K562 (cell line): ENCODE results near the gene RIPOR1. TPM values are rescaled to one million over a fixed set of nuclear protein-coding genes. Genes with fewer than 3 reads are reported as not detected.

Experiments used
- ATAC-seq: fragments of 200-7000 bp; cut with Tn5 transposase; 3 replicates; pipeline ENCODE4 v1.9.1; 2020; ENCODE audit warnings: moderate library complexity
- BruUV-seq: library from RNA; stranded (reverse); fragments of 400-500 nt; replicated peaks from 2 replicates; lab custom pipeline; 2021; lab: Mats Ljungman, UMichigan
- CTCF ChIA-PET: fragments of 300-600 bp; formaldehyde crosslinking; extraction: SDS; loops from one replicate; lab custom pipeline; 2021; ENCODE audit warnings: low intra/inter-chr PET ratio; lab: Yijun Ruan, JAX
- POLR2A ChIA-PET: fragments of 300-600, 350-650 bp; sonication (Branson Sonifier 250); formaldehyde crosslinking; extraction: SDS; loops from one replicate; lab custom pipeline; 2021; ENCODE audit warnings: antibody characterized with exemption, inconsistent platforms; lab: Yijun Ruan, JAX
- DNase-seq, 4 experiments: peaks; one replicate each; pipeline versions ENCODE4 v3.0.0 to v3.0.0-alpha.2; 2011 to 2018; ENCODE audit warnings: low spot score in 3 of 4, mixed read lengths in 3 of 4; ENCODE audit errors: extremely low read depth in 1 of 4
- FAIRE-seq: peaks from 2 replicates; lab custom pipeline; 2011; peaks lifted over from hg19 to GRCh38; lab: Jason Lieb, UNC
- H2AFZ ChIP-seq: 2 replicates; pipeline ENCODE4 v1.6.0; 2011; ENCODE audit warnings: low read depth, low read length, control low read depth, inconsistent platforms
- H3K27ac ChIP-seq: fragments of 200-600 bp; 3 replicates; pipeline ENCODE4 v1.8.0; 2011; ENCODE audit warnings: low read depth, mild to moderate bottlenecking, control low read depth, inconsistent platforms, low read length, moderate library complexity, mixed read lengths; ENCODE audit errors: extremely low read depth
- H3K27me3 ChIP-seq, 2 experiments: fragments of 300-600 bp in 1 of 2; 2 replicates in 1 of 2; 3 replicates in 1 of 2; pipeline versions ENCODE4 v1.6.0 to v1.8.0; 2011; ENCODE audit warnings: inconsistent platforms in 2 of 2, low read length in 2 of 2, mild to moderate bottlenecking in 1 of 2, mixed read lengths in 1 of 2, moderate library complexity in 1 of 2; ENCODE audit not compliant: control insufficient read depth in 2 of 2, insufficient read depth in 2 of 2
- H3K36me3 ChIP-seq: fragments of 300-600 bp; 3 replicates; pipeline ENCODE4 v1.8.0; 2011; ENCODE audit warnings: mild to moderate bottlenecking, low read length, inconsistent platforms; ENCODE audit not compliant: control insufficient read depth, insufficient read depth
- H3K4me1 ChIP-seq, 2 experiments: fragments of 200-600 bp in 1 of 2; replicated peaks in 1 of 2; 2 replicates in 1 of 2; 3 replicates in 1 of 2; pipeline versions ENCODE4 v1.5.1 to v1.8.0; 2011; ENCODE audit warnings: inconsistent platforms in 2 of 2, low read length in 2 of 2, mild to moderate bottlenecking in 1 of 2, mixed read lengths in 1 of 2, moderate library complexity in 1 of 2; ENCODE audit not compliant: control insufficient read depth in 2 of 2, insufficient read depth in 2 of 2
- H3K4me2 ChIP-seq: 2 replicates; pipeline ENCODE4 v1.6.1; 2011; ENCODE audit warnings: low read length, control low read depth, inconsistent platforms, mixed read lengths; ENCODE audit not compliant: insufficient read depth
- H3K4me3 ChIP-seq: fragments of 200-600 bp; sonication (generic), shearing (Covaris generic); 2 replicates; pipeline ENCODE4 v1.5.1; 2016; ENCODE audit warnings: control low read depth, inconsistent platforms
- H3K79me2 ChIP-seq: fragments of 200-600 bp; 3 replicates; pipeline ENCODE4 v1.8.0; 2011; ENCODE audit warnings: low read length, inconsistent platforms; ENCODE audit not compliant: control insufficient read depth, insufficient read depth
- H3K9ac ChIP-seq, 2 experiments: 2 replicates each; pipeline versions ENCODE4 v1.6.0 to v1.6.1; 2011; ENCODE audit warnings: low read depth in 2 of 2, low read length in 2 of 2, control low read depth in 1 of 2, inconsistent platforms in 1 of 2, mild to moderate bottlenecking in 1 of 2, mixed read lengths in 1 of 2; ENCODE audit not compliant: insufficient read depth in 1 of 2
- H3K9me1 ChIP-seq: one replicate; pipeline ENCODE4 v1.6.0; 2011; ENCODE audit warnings: inconsistent platforms, mild to moderate bottlenecking, low read length, moderate library complexity; ENCODE audit not compliant: control insufficient read depth, insufficient read depth
- H3K9me3 ChIP-seq: replicated peaks from 2 replicates; pipeline ENCODE4 v1.5.1; 2011; ENCODE audit warnings: low read depth, low read length, inconsistent platforms; ENCODE audit not compliant: control insufficient read depth, insufficient read depth
- H4K20me1 ChIP-seq: replicated peaks from 2 replicates; pipeline ENCODE4 v1.6.1; 2011; ENCODE audit warnings: low read length, inconsistent platforms, mixed read lengths; ENCODE audit not compliant: control insufficient read depth, insufficient read depth
- C11orf30 ChIP-seq: fragments of 450-650 bp; IDR thresholded peaks from 2 replicates; pipeline ENCODE4 v1.6.1; 2016; ENCODE audit warnings: low read depth, mild to moderate bottlenecking
- CBX2 ChIP-seq: fragments of 200-600 bp; sonication (generic); IDR thresholded peaks from one replicate; pipeline ENCODE4 v1.6.1; 2012; ENCODE audit warnings: mild to moderate bottlenecking, low read length, inconsistent platforms; ENCODE audit not compliant: insufficient read depth, poor library complexity, severe bottlenecking
- FOXJ3 ChIP-seq: sonication (generic); formaldehyde crosslinking; IDR thresholded peaks from 2 replicates; pipeline ENCODE4 v1.4.0; 2020; ENCODE audit warnings: mild to moderate bottlenecking, missing genetic modification reagents
- HLTF ChIP-seq: fragments of 450-650 bp; IDR thresholded peaks from 2 replicates; pipeline ENCODE4 v1.6.1; 2016
- KAT2B ChIP-seq: IDR thresholded peaks from one replicate; pipeline ENCODE4 v1.6.1; 2012; ENCODE audit warnings: low read depth, mild to moderate bottlenecking, control low read depth, inconsistent platforms, low read length, moderate library complexity
- MTA3 ChIP-seq: fragments of 450-650 bp; formaldehyde crosslinking; IDR thresholded peaks from 2 replicates; pipeline ENCODE4 v1.6.1; 2017; ENCODE audit warnings: mild to moderate bottlenecking, borderline replicate concordance
- MYC ChIP-seq, 2 experiments: fragments of 250-450 bp in 1 of 2; sonication (Bioruptor Pico) in 1 of 2; IDR thresholded peaks; 2 replicates each; pipeline versions ENCODE4 v1.5.1 to v1.6.1; 2012 to 2021; ENCODE audit warnings: low read depth in 2 of 2, borderline replicate concordance in 1 of 2, improper control_type of control experiment in 1 of 2, low read length in 1 of 2, mild to moderate bottlenecking in 1 of 2, moderate library complexity in 1 of 2
- NCOA4 ChIP-seq: fragments of 450-650 bp; IDR thresholded peaks from 2 replicates; pipeline ENCODE4 v1.6.1; 2018; ENCODE audit warnings: mild to moderate bottlenecking; ENCODE audit not compliant: partially characterized antibody
- NR4A1 ChIP-seq, 2 experiments: fragments of 250-450 bp in 1 of 2; fragments of 450-650 bp in 1 of 2; sonication (Bioruptor Pico) in 1 of 2; IDR thresholded peaks; 2 replicates each; pipeline versions ENCODE4 v1.4.0 to v1.6.1; 2016 to 2020; ENCODE audit warnings: mild to moderate bottlenecking in 2 of 2, missing compliant biosample characterization in 1 of 2, missing genetic modification characterization in 1 of 2, moderate library complexity in 1 of 2
- PHF8 ChIP-seq: fragments of 200-600 bp; sonication (generic); IDR thresholded peaks from 2 replicates; pipeline ENCODE4 v1.6.1; 2012; ENCODE audit warnings: mixed run types, mild to moderate bottlenecking, inconsistent platforms, low read length, moderate library complexity, borderline replicate concordance
- YY1 ChIP-seq, 3 experiments: IDR thresholded peaks; 2 replicates each; pipeline ENCODE4 v1.6.1; 2011; ENCODE audit warnings: low read length in 2 of 3, mild to moderate bottlenecking in 2 of 3, moderate library complexity in 2 of 3, borderline replicate concordance in 1 of 3, control low read depth in 1 of 3, low read depth in 1 of 3; ENCODE audit not compliant: insufficient read depth in 3 of 3, insufficient replicate concordance in 2 of 3, control insufficient read depth in 1 of 3, insufficient read length in 1 of 3; ENCODE audit errors: extremely low read depth in 1 of 3
- ZFP36 ChIP-seq: fragments of 150-350 bp; IDR thresholded peaks from 2 replicates; pipeline ENCODE4 v1.6.1; 2018; ENCODE audit warnings: low read length, low read depth; ENCODE audit not compliant: partially characterized antibody
- ZNF253 ChIP-seq: fragments of 250-450 bp; sonication (Bioruptor Pico); conservative IDR thresholded peaks from 2 replicates; pipeline ENCODE4 v1.6.1; 2021; ENCODE audit warnings: mild to moderate bottlenecking
- ZNF316 ChIP-seq: fragments of 450-650 bp; IDR thresholded peaks from 2 replicates; pipeline ENCODE4 v1.6.1; 2016
- ZNF449 ChIP-seq: fragments of 250-450 bp; sonication (Bioruptor Pico); IDR thresholded peaks from 2 replicates; pipeline ENCODE4 v1.8.0; 2022; ENCODE audit warnings: moderate library complexity, mild to moderate bottlenecking, inconsistent platforms
- ZNF512 ChIP-seq: IDR thresholded peaks from 2 replicates; pipeline ENCODE4 v1.6.1; 2016; ENCODE audit warnings: missing genetic modification characterization, missing compliant biosample characterization
- WGBS: fragments of 100-300 bp; shearing (Covaris generic); methylation state at CpG from one replicate; pipeline ENCODE4 v1.1.6; 2016; ENCODE audit warnings: low coverage, mixed read lengths; ENCODE audit not compliant: insufficient coverage; ENCODE audit errors: missing lambda C conversion rate; 5-methylcytosine and 5-hydroxymethylcytosine counted together
- in situ Hi-C: fragments of 300-500 bp; cut with MboI; formaldehyde crosslinking; loops from 4 replicates; pipeline ENCODE4 v1.15.0; 2018; ENCODE audit warnings: inconsistent platforms, mixed read lengths
- intact Hi-C: fragments of 100-400 bp; cut with micrococcal nuclease; formaldehyde crosslinking; loops from 2 replicates; pipeline ENCODE4 v1.14.2; 2022
- polyA plus RNA-seq, 8 experiments: library from polyadenylated mRNA; depleted of rRNA in 4 of 8; stranded (reverse) in 5 of 8; unstranded in 3 of 8; fragments of >200 nt; fragmentation: Nextera tagmentation in 2 of 8; fragmentation: Illumina TruSeq in 1 of 8; extraction: Ambion mirVana in 2 of 8; extraction: Trizol in 1 of 8; gene quantifications; 2 replicates each; pipeline versions ENCODE4 v1.2.1 to v1.2.3, GENCODE V29; 2011 to 2014; ENCODE audit warnings: inconsistent platforms in 1 of 8, missing spikeins in 1 of 8
- total RNA-seq, 7 experiments: library from RNA; depleted of rRNA in 6 of 7; stranded (reverse); fragments of >200 nt in 6 of 7; fragmentation: Illumina TruSeq in 2 of 7; extraction: Trizol in 2 of 7; gene quantifications; 2 replicates each; pipeline versions ENCODE4 v1.2.1 to v1.2.3, GENCODE V29; 2011 to 2021; ENCODE audit warnings: low replicate concordance in 1 of 7

Gene RIPOR1
- total and polyA plus RNA-seq, 9 of the 15 experiments (the other 6 are each of a cell fraction or from before 2014, with no cell fraction given): 0.36 to 31.1 (median 3.0) TPM

GRCh38 chr16:67558859-67559258, 30.2 kb downstream of the RIPOR1 start:
- POLR2A ChIA-PET: interaction anchor here (0.7 to 0.8 kb wide), 3 partner anchors 8 to 101 kb away, joined by 3 read pairs; partner anchors contain the start of gene ACD
- Histone ChIP-seq H3K4me1 (peaks cover 8 to 15% of the 10 kb centered on the region in 2 experiments; a peak in 4 of 5 replicates), H3K36me3 (peaks cover 4% of the 10 kb centered on the region; the same call in 1 of the 3 replicates), H3K27ac (no peak overlapping the region), H2AFZ (no peak overlapping the region), H3K9ac (no peak overlapping the region), H3K4me3 (no peak overlapping the region), H3K9me1 (no peaks in the 10 kb centered on the region), H4K20me1 (no peaks in the 10 kb centered on the region), H3K9me3 (no peaks in the 10 kb centered on the region), H3K4me2 (no peak overlapping the region), H3K27me3 (no peaks in the 10 kb centered on the region), H3K79me2 (peaks cover 23% of the 10 kb centered on the region)
- TF ChIP-seq KAT2B (no peak), MTA3 (no peak), FOXJ3 (no peak), CBX2 (no peak), ZNF253 (CRISPR knock-in tag) (no peak), NR4A1 (CRISPR knock-in tag; IDR thresholded peaks at IDR 0.05) (no peak), NR4A1 (tag; IDR thresholded peaks at IDR 0.05) (no peak), NCOA4 (no peak), ZNF449 (CRISPR knock-in tag) (no peak), ZFP36 (no peak), PHF8 (no peak), ZNF316 (peak; percentile 70), YY1 (IDR thresholded peaks at IDR 0.05; ENCODE audit: borderline replicate concordance in 1 of 3, control insufficient read depth in 1 of 3, extremely low read depth in 1 of 3, insufficient read depth in 3 of 3, insufficient read length in 1 of 3, insufficient replicate concordance in 2 of 3, low read depth in 1 of 3, low read length in 2 of 3) (no peak), C11orf30 (peak; percentile 68), ZNF512 (tag) (0 out of 2 replicates have a peak, but pooled peaks have one; percentile 3), MYC (IDR thresholded peaks at IDR 0.05; ENCODE audit: low read depth, low read length) (no peak), MYC (CRISPR knock-in tag; IDR thresholded peaks at IDR 0.05; ENCODE audit: borderline replicate concordance, low read depth) (no peak), HLTF (no peak)
- DNase-seq (no peak), ATAC-seq (no peak), FAIRE-seq (no peak)
- CTCF ChIA-PET: no interaction called here
- in situ Hi-C loops (no loop called here), intact Hi-C loops (no loop called here)
- no TSS peak for BruUV-seq
- 57% methylated on average over 1 of the region's 1 CpG for WGBS
